ENCODE measurements around the gene DNAH1. TPM values are rescaled to one million over a fixed set of nuclear protein-coding genes. Genes with fewer than 3 reads are reported as not detected.

The DNAH1 gene
- total and polyA plus RNA-seq, 2 donors (not counting 1 experiment from before 2014, with no cell fraction given): 47.2 to 59.2 TPM

DNA sequence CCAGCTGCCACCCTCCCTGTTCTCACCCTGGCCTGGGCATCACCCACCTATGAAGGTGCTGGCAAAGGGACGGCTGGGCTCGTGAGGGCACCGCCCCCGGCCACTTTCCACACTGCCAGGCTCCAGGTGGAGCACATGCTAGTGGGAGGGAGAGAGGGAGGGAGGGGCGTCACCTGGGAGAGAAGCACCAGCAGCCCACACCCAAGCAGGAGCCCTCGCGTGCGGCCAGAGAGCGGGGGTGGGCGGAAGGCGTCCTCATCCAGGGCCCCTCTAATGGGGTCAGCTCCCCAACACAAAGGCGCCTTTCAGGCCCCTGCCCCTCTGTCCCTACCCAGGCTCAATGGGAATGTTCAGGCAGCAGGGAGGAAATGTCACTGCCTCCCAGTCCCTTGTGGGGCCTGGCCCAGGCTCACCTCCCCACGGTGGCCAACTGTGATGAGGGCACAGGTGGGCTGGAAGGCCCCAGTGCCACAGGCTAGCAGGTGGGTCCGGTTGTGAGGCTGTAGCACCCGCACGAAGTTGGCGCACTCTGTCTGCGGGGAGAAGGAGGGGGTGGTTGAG is 125.7 kb downstream of the DNAH1 start:
- TF ChIP-seq EZH2 (IDR thresholded peaks at IDR 0.05; ENCODE audit: borderline replicate concordance, insufficient read depth, low read depth, low read length, poor library complexity, severe bottlenecking): no peak
- TF ChIP-seq, protein P1, sequence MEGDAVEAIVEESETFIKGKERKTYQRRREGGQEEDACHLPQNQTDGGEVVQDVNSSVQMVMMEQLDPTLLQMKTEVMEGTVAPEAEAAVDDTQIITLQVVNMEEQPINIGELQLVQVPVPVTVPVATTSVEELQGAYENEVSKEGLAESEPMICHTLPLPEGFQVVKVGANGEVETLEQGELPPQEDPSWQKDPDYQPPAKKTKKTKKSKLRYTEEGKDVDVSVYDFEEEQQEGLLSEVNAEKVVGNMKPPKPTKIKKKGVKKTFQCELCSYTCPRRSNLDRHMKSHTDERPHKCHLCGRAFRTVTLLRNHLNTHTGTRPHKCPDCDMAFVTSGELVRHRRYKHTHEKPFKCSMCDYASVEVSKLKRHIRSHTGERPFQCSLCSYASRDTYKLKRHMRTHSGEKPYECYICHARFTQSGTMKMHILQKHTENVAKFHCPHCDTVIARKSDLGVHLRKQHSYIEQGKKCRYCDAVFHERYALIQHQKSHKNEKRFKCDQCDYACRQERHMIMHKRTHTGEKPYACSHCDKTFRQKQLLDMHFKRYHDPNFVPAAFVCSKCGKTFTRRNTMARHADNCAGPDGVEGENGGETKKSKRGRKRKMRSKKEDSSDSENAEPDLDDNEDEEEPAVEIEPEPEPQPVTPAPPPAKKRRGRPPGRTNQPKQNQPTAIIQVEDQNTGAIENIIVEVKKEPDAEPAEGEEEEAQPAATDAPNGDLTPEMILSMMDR (IDR thresholded peaks at IDR 0.05): no peak
- Mint-ChIP-seq H3K27ac (no peak overlapping the region), H3K4me1 (peaks cover 3% of the 10 kb centered on the region), H3K4me3 (no peak overlapping the region), H3K9me3 (ENCODE audit: insufficient read depth) (no peaks in the 10 kb centered on the region), H3K27me3 (no peaks in the 10 kb centered on the region)
- Histone ChIP-seq H3K27me3 (replicated peaks in 1 of 4; ENCODE audit: control extremely low read depth in 1 of 4, control insufficient read depth in 3 of 4, insufficient read depth in 4 of 4, low read length in 3 of 4) (no peaks in the 10 kb centered on the region), H4K20me1 (ENCODE audit: control insufficient read depth, insufficient read depth, low read length, poor library complexity, severe bottlenecking) (no peaks in the 10 kb centered on the region), H3K27ac (ENCODE audit: low read length in 2 of 2) (no peak overlapping the region), H2AFZ (ENCODE audit: insufficient read depth, low read depth, low read length, poor library complexity, severe bottlenecking) (no peak overlapping the region), H3K79me2 (ENCODE audit: control insufficient read depth, insufficient read depth, low read length) (no peaks in the 10 kb centered on the region), H3K4me3 (ENCODE audit: control extremely low read depth in 1 of 5, extremely low read depth in 1 of 5, insufficient read depth in 1 of 5, low read depth in 2 of 5, low read length in 4 of 5) (no peak overlapping the region), H3K9me3 (ENCODE audit: control extremely low read depth in 1 of 3, control insufficient read depth in 2 of 3, insufficient read depth in 1 of 3, low read length in 2 of 3) (no peaks in the 10 kb centered on the region), H3K4me1 (ENCODE audit: control insufficient read depth in 2 of 2, insufficient read depth in 2 of 2, low read length in 2 of 2) (peaks cover 0 to 10% of the 10 kb centered on the region in 2 donors), H3K9ac (ENCODE audit: low read length) (no peak overlapping the region), H3K36me3 (replicated peaks in 1 of 2; ENCODE audit: control extremely low read depth in 1 of 2, control insufficient read depth in 1 of 2, extremely low read depth in 1 of 2, insufficient read depth in 2 of 2, low read length in 1 of 2) (no peaks in the 10 kb centered on the region), H3K4me2 (replicated peaks; ENCODE audit: low read depth, low read length, poor library complexity, severe bottlenecking) (no peak overlapping the region)
- ATAC-seq (ENCODE audit: low read depth): no peak
- ChIA-PET POLR2A (no interaction called here), CTCF (interaction anchor here (1.0 kb wide), 1 partner anchor 13 kb away, joined by 5 read pairs; no protein-coding TSS in a partner anchor)
- 92% methylated on average over 9 of the region's 18 CpGs for WGBS (ENCODE audit: insufficient coverage)
- intact Hi-C loops (cut with micrococcal nuclease): no loop called here
- no peak for DNase-seq

- TF ChIP-seq EZH2 (IDR thresholded peaks at IDR 0.05; ENCODE audit: borderline replicate concordance, insufficient read depth, low read depth, low read length, poor library complexity, severe bottlenecking): no peak
- TF ChIP-seq, protein P1 (IDR thresholded peaks at IDR 0.05): no peak
- CTCF ChIA-PET: no interaction called here
- H3K79me2 ChIP-seq (ENCODE audit: control insufficient read depth, insufficient read depth, low read length): no peaks in the 10 kb centered on the region
Observed at GRCh38 chr3:52442409-52443267, 126.5 kb downstream of the DNAH1 start.

More at GRCh38 chr3:52442409-52443267, 126.5 kb downstream of the DNAH1 start:
- no peaks in the 10 kb centered on the region for H4K20me1 ChIP-seq (ENCODE audit: control insufficient read depth, insufficient read depth, low read length, poor library complexity, severe bottlenecking)
- DNase-seq (no peak), ATAC-seq (ENCODE audit: low read depth) (no peak)
- H3K4me1 Mint-ChIP-seq: peaks cover 6% of the 10 kb centered on the region
- H3K4me3 Mint-ChIP-seq: no peak overlapping the region
- POLR2A ChIA-PET: no interaction called here
- H3K27me3 Mint-ChIP-seq: no peaks in the 10 kb centered on the region
- H3K4me2 ChIP-seq (replicated peaks; ENCODE audit: low read depth, low read length, poor library complexity, severe bottlenecking): no peak overlapping the region
- intact Hi-C loops (cut with micrococcal nuclease): no loop called here
- no peaks in the 10 kb centered on the region for H3K9me3 Mint-ChIP-seq (ENCODE audit: insufficient read depth)
- H3K9me3 ChIP-seq (ENCODE audit: control extremely low read depth in 1 of 3, control insufficient read depth in 2 of 3, insufficient read depth in 1 of 3, low read length in 2 of 3): no peaks in the 10 kb centered on the region
- no peaks in the 10 kb centered on the region for H3K36me3 ChIP-seq (replicated peaks in 1 of 2; ENCODE audit: control extremely low read depth in 1 of 2, control insufficient read depth in 1 of 2, extremely low read depth in 1 of 2, insufficient read depth in 2 of 2, low read length in 1 of 2)
- 93% methylated on average over 14 of the region's 16 CpGs for WGBS (ENCODE audit: insufficient coverage)
- no peak overlapping the region for H3K4me3 ChIP-seq (ENCODE audit: control extremely low read depth in 1 of 5, extremely low read depth in 1 of 5, insufficient read depth in 1 of 5, low read depth in 2 of 5, low read length in 4 of 5)
- H3K27ac ChIP-seq (ENCODE audit: low read length in 2 of 2): no peak overlapping the region
- H3K27ac Mint-ChIP-seq: peak overlapping the region; percentile 46
- H3K4me1 ChIP-seq (ENCODE audit: control insufficient read depth in 2 of 2, insufficient read depth in 2 of 2, low read length in 2 of 2): peaks cover 0 to 13% of the 10 kb centered on the region in 2 donors
- no peak overlapping the region for H3K9ac ChIP-seq (ENCODE audit: low read length)
- H2AFZ ChIP-seq (ENCODE audit: insufficient read depth, low read depth, low read length, poor library complexity, severe bottlenecking): no peak overlapping the region
- H3K27me3 ChIP-seq (replicated peaks in 1 of 4; ENCODE audit: control extremely low read depth in 1 of 4, control insufficient read depth in 3 of 4, insufficient read depth in 4 of 4, low read length in 3 of 4): no peaks in the 10 kb centered on the region
